ENCODE data around the gene MST1R.

Gene MST1R

GRCh38 chr3:49840388-49840787, 63.3 kb downstream of the MST1R start:
- no peak for DNase-seq (ENCODE audit: low read depth in 2 of 2)

GRCh38 chr3:49839193-49839809, 64.4 kb downstream of the MST1R start:
- peak; percentile 71 to 74 for DNase-seq (ENCODE audit: low read depth in 2 of 2)

All from activated CD4-positive, alpha-beta T cell treated with anti-CD3 and anti-CD28 coated beads for 24 hours (primary cell).